ENCODE data around the gene OSBPL3. TPM values are rescaled to one million over a fixed set of nuclear protein-coding genes. Genes with fewer than 3 reads are reported as not detected.

Gene OSBPL3
- total RNA-seq, 4 donors from 2014 or later, result 1.2 to 9.0 (median 3.5) TPM

GRCh38 chr7:24881623-24882022 is 98.4 kb downstream of the OSBPL3 start:
- no peak overlapping the region for H3K27ac ChIP-seq
- no peaks in the 10 kb centered on the region for H3K9me3 ChIP-seq
- no peaks in the 10 kb centered on the region for H3K4me1 ChIP-seq
- TF ChIP-seq CTCF (IDR thresholded peaks at IDR 0.05) (no peak), POLR2A (IDR thresholded peaks at IDR 0.05) (no peak)
- intact Hi-C loops (cut with DNase I; ENCODE audit: low total_unique reads), result no loop called here
- no peaks in the 10 kb centered on the region for H3K36me3 ChIP-seq
- no peak overlapping the region for H3K4me3 ChIP-seq
- DNase-seq, result no peak
- H3K27me3 ChIP-seq, result no peaks in the 10 kb centered on the region

GRCh38 chr7:24880886-24881285 is 99.1 kb downstream of the OSBPL3 start:
- no peak overlapping the region for H3K4me3 ChIP-seq
- no peaks in the 10 kb centered on the region for H3K4me1 ChIP-seq
- DNase-seq, result no peak
- no peak for TF ChIP-seq POLR2A (IDR thresholded peaks at IDR 0.05)
- no peak for TF ChIP-seq CTCF (IDR thresholded peaks at IDR 0.05)
- intact Hi-C loops (cut with DNase I; ENCODE audit: low total_unique reads), result no loop called here
- no peak overlapping the region for H3K27ac ChIP-seq
- no peaks in the 10 kb centered on the region for H3K27me3 ChIP-seq
- H3K9me3 ChIP-seq, result no peaks in the 10 kb centered on the region
- no peaks in the 10 kb centered on the region for H3K36me3 ChIP-seq

- intact Hi-C loops (cut with DNase I; ENCODE audit: low total_unique reads), result no loop called here
- Histone ChIP-seq H3K4me3 (no peak overlapping the region), H3K4me1 (no peaks in the 10 kb centered on the region), H3K36me3 (no peaks in the 10 kb centered on the region), H3K27me3 (no peaks in the 10 kb centered on the region), H3K27ac (no peak overlapping the region), H3K9me3 (no peaks in the 10 kb centered on the region)
- DNase-seq, result no peak
- TF ChIP-seq POLR2A (IDR thresholded peaks at IDR 0.05) (no peak), CTCF (IDR thresholded peaks at IDR 0.05) (no peak)
Measured at GRCh38 chr7:24879291-24879690, 100.7 kb downstream of the OSBPL3 start.

GRCh38 chr7:24877790-24878311 is 102.1 kb downstream of the OSBPL3 start:
- no peak for DNase-seq

GRCh38 chr7:24874791-24875190 is 105.2 kb downstream of the OSBPL3 start:
- H3K4me3 ChIP-seq, result no peak overlapping the region
- H3K36me3 ChIP-seq, result no peaks in the 10 kb centered on the region
- H3K27me3 ChIP-seq, result no peaks in the 10 kb centered on the region
- intact Hi-C loops (cut with DNase I; ENCODE audit: low total_unique reads), result no loop called here
- H3K9me3 ChIP-seq, result no peaks in the 10 kb centered on the region
- no peak for DNase-seq
- no peaks in the 10 kb centered on the region for H3K4me1 ChIP-seq
- TF ChIP-seq CTCF (IDR thresholded peaks at IDR 0.05), result no peak
- TF ChIP-seq POLR2A (IDR thresholded peaks at IDR 0.05), result no peak
- no peak overlapping the region for H3K27ac ChIP-seq

More at GRCh38 chr7:24877790-24878311, 102.1 kb downstream of the OSBPL3 start:
- Histone ChIP-seq H3K9me3 (no peaks in the 10 kb centered on the region), H3K27me3 (no peaks in the 10 kb centered on the region), H3K4me3 (no peak overlapping the region), H3K36me3 (no peaks in the 10 kb centered on the region), H3K27ac (no peak overlapping the region), H3K4me1 (no peaks in the 10 kb centered on the region)
- no peak for TF ChIP-seq CTCF (IDR thresholded peaks at IDR 0.05)
- no peak for TF ChIP-seq POLR2A (IDR thresholded peaks at IDR 0.05)
- intact Hi-C loops (cut with DNase I; ENCODE audit: low total_unique reads), result no loop called here

Measured in uterus (tissue), 4 donors.